Endothelial cell of umbilical vein (primary cell): ENCODE results near the gene GFPT2. TPM values are rescaled to one million over a fixed set of nuclear protein-coding genes. Genes with fewer than 3 reads are reported as not detected.

Experiments used
- BruUV-seq: library from RNA; stranded (reverse); fragments of 400-500 nt; replicated peaks from 2 replicates; lab custom pipeline; 2021; lab: Mats Ljungman, UMichigan
- CTCF ChIA-PET: fragments of 300-600, 350-600 bp; sonication (Branson Sonifier 250); formaldehyde crosslinking; loops from one replicate; lab custom pipeline; 2021; ENCODE audit warnings: antibody characterized with exemption, inconsistent platforms; lab: Charles Lee
- POLR2A ChIA-PET: fragments of 300-600, 350-600 bp; sonication (Branson Sonifier 250); formaldehyde crosslinking; loops from one replicate; lab custom pipeline; 2021; ENCODE audit warnings: antibody characterized with exemption, inconsistent platforms; lab: Charles Lee
- DNase-seq: peaks from one replicate; pipeline ENCODE4 v3.0.0-alpha.2; 2011; ENCODE audit warnings: low read depth, low spot score
- FAIRE-seq: peaks from 2 replicates; lab custom pipeline; 2011; peaks lifted over from hg19 to GRCh38; lab: Jason Lieb, UNC
- H2AFZ ChIP-seq: 2 replicates; pipeline ENCODE4 v1.6.0; 2012; ENCODE audit warnings: low read depth, low read length, control low read depth, inconsistent platforms
- H3K27ac ChIP-seq: 2 replicates; pipeline ENCODE4 v1.5.1; 2011; ENCODE audit warnings: low read depth, mild to moderate bottlenecking, control low read depth, low read length, moderate library complexity; ENCODE audit not compliant: insufficient read depth
- H3K27me3 ChIP-seq, 2 experiments: 2 replicates each; pipeline versions ENCODE4 v1.6.0 to v1.6.1; 2011; ENCODE audit warnings: low read length in 2 of 2, mixed read lengths in 1 of 2; ENCODE audit not compliant: control insufficient read depth in 2 of 2, insufficient read depth in 2 of 2
- H3K36me3 ChIP-seq, 2 experiments: 2 replicates in 1 of 2; 3 replicates in 1 of 2; pipeline ENCODE4 v1.5.1; 2011; ENCODE audit warnings: low read length in 2 of 2, mild to moderate bottlenecking in 1 of 2, moderate library complexity in 1 of 2; ENCODE audit not compliant: control insufficient read depth in 2 of 2, insufficient read depth in 2 of 2; ENCODE audit errors: extremely low read depth in 1 of 2
- H3K4me1 ChIP-seq: 3 replicates; pipeline ENCODE4 v1.5.1; 2011; ENCODE audit warnings: mild to moderate bottlenecking, low read length; ENCODE audit not compliant: control insufficient read depth, insufficient read depth; ENCODE audit errors: extremely low read depth
- H3K4me2 ChIP-seq: 2 replicates; pipeline ENCODE4 v1.6.1; 2011; ENCODE audit warnings: low read length, control low read depth, mixed read lengths; ENCODE audit not compliant: insufficient read depth
- H3K4me3 ChIP-seq, 3 experiments: fragments of 200-600 bp in 1 of 3; sonication (generic), shearing (Covaris generic) in 1 of 3; replicated peaks in 1 of 3; 2 replicates each; pipeline ENCODE4 v1.5.1; 2011 to 2016; ENCODE audit warnings: control low read depth in 3 of 3, low read length in 3 of 3, mild to moderate bottlenecking in 2 of 3, inconsistent platforms in 1 of 3, low read depth in 1 of 3, moderate library complexity in 1 of 3; ENCODE audit not compliant: insufficient read depth in 1 of 3
- H3K79me2 ChIP-seq: 2 replicates; pipeline ENCODE4 v1.6.0; 2012; ENCODE audit warnings: low read length, inconsistent platforms; ENCODE audit not compliant: control insufficient read depth, insufficient read depth
- H3K9ac ChIP-seq: replicated peaks from 2 replicates; pipeline ENCODE3; 2011; ENCODE audit warnings: low read length, control low read depth; ENCODE audit not compliant: insufficient read depth; ENCODE audit errors: extremely low read depth
- H3K9me1 ChIP-seq: replicated peaks from 3 replicates; pipeline ENCODE4 v1.6.0; 2011; ENCODE audit warnings: mild to moderate bottlenecking, low read length; ENCODE audit not compliant: control insufficient read depth, insufficient read depth; ENCODE audit errors: extremely low read depth
- H3K9me3 ChIP-seq: replicated peaks from 2 replicates; pipeline ENCODE4 v1.5.1; 2012; ENCODE audit warnings: low read length, inconsistent platforms; ENCODE audit not compliant: control insufficient read depth, insufficient read depth
- H4K20me1 ChIP-seq: replicated peaks from 2 replicates; pipeline ENCODE3; 2011; ENCODE audit warnings: mild to moderate bottlenecking, low read length; ENCODE audit not compliant: control insufficient read depth, insufficient read depth; ENCODE audit errors: extremely low read depth
- EZH2 ChIP-seq: IDR thresholded peaks from 2 replicates; pipeline ENCODE4 v1.6.1; 2012; ENCODE audit warnings: borderline replicate concordance, low read depth, mild to moderate bottlenecking, moderate library complexity, low read length, inconsistent platforms; ENCODE audit not compliant: severe bottlenecking
- FOS ChIP-seq: IDR thresholded peaks from 2 replicates; pipeline ENCODE4 v1.6.1; 2011; ENCODE audit warnings: mild to moderate bottlenecking, low read length, moderate library complexity, borderline replicate concordance; ENCODE audit not compliant: insufficient read depth
- GATA2 ChIP-seq: IDR thresholded peaks from 2 replicates; pipeline ENCODE4 v1.7.0; 2011; ENCODE audit warnings: low read depth, mild to moderate bottlenecking, moderate library complexity, mixed read lengths, low read length; ENCODE audit not compliant: insufficient read length, insufficient read depth
- JUN ChIP-seq: IDR thresholded peaks from 2 replicates; pipeline ENCODE4 v1.6.1; 2011; ENCODE audit warnings: borderline replicate concordance, low read depth; ENCODE audit not compliant: insufficient read length, insufficient read depth
- MYC ChIP-seq: IDR thresholded peaks from one replicate; pipeline ENCODE4 v1.6.1; 2011; ENCODE audit warnings: mild to moderate bottlenecking, low read depth, low read length
- POLR2A ChIP-seq: IDR thresholded peaks from 2 replicates; pipeline ENCODE4 v1.6.1; 2012; ENCODE audit warnings: low read depth, mild to moderate bottlenecking, control low read depth, low read length
- POLR2AphosphoS5 ChIP-seq: IDR thresholded peaks from 2 replicates; pipeline ENCODE4 v1.6.1; 2012; ENCODE audit warnings: low read depth, mild to moderate bottlenecking, control low read depth, low read length, moderate library complexity; ENCODE audit not compliant: insufficient read depth
- dilution Hi-C: fragments of 300-500 bp; cut with MboI; formaldehyde crosslinking; loops from one replicate; pipeline ENCODE4 v1.15.0; 2019; ENCODE audit warnings: low sequenced_read_pairs; ENCODE audit not compliant: extremely low pct_ligation_motif_present
- intact Hi-C: fragments of 100-400 bp; cut with micrococcal nuclease; formaldehyde crosslinking; loops from one replicate; pipeline ENCODE4 v1.10.0; 2022
- polyA plus RNA-seq, 4 experiments: library from polyadenylated mRNA; depleted of rRNA in 3 of 4; stranded (reverse) in 3 of 4; unstranded in 1 of 4; fragments of >200 nt; gene quantifications; 2 replicates each; pipeline versions ENCODE4 v1.2.1 to v1.2.3, GENCODE V29; 2011 to 2012; ENCODE audit warnings: missing spikeins in 1 of 4
- total RNA-seq: library from RNA; stranded (reverse); gene quantifications from 2 replicates; pipeline ENCODE4 v1.2.3, GENCODE V29; 2021
- TF ChIP-seq, protein P1 (sequence below), 2 donors: IDR thresholded peaks; 1 replicate in 1 of 2; 2 replicates in 1 of 2; pipeline ENCODE4 v1.5.1; 2011; ENCODE audit warnings: low read length in 2 of 2, mild to moderate bottlenecking in 2 of 2, moderate library complexity in 2 of 2, control low read depth in 1 of 2, inconsistent platforms in 1 of 2, low read depth in 1 of 2; ENCODE audit not compliant: insufficient read depth in 1 of 2; ENCODE audit errors: extremely low read depth in 1 of 2
- TF ChIP-seq, protein P2 (sequence below): IDR thresholded peaks from 2 replicates; pipeline ENCODE4 v1.6.1; 2011; ENCODE audit not compliant: insufficient read depth, insufficient read length

Gene GFPT2
- total and polyA plus RNA-seq, 2 donors (not counting 3 experiments of a cell fraction or from before 2014, with no cell fraction given), result 4.3 to 4.5 TPM

DNA sequence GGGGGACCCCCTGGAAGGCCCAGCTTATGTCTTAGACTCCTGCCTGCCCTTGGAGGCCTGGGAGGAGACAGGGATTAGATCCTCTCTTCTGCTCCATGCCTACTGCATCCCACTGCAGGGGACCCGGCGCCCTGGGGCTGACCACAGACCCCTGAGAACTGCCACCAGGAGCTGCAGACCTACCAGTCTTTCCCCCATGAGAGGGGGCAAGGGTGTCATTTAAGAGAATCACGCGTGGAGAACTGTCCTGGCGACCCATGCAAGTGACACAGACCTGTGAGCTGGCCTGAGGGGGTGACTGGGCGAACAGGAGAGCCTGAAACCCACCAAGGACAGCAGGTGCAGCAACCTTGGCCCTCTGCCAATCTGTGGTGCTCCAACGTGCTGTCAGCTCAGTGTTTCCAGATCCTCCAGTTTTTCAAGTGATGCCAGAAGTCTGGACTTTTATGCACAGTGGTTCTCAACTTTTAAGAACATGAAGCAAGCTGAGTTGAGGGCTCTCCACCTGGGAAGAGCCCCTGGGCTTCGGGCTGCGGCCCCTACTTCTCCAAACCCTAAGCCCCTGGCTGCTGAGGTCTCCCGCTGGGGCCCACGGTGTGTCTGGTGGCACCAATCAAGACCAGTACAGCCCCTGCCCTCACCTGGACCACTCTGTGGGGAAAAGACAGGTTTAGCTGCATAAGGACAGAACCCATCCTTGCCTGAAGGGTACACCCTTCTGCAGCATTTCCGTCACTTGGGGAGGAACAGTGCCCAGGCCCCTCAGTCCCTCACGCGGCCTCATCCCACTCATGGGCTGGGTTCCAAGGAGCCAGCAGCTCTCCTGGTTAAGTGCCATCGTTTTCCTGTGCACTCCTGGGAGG is 18.2 kb downstream of the GFPT2 start:
- POLR2A ChIA-PET, result no interaction called here
- BruUV-seq, result no TSS peak

More for the DNA sequence above, 18.2 kb downstream of the GFPT2 start:
- CTCF ChIA-PET, result interaction anchor here (2.6 kb wide), 1 partner anchor 20 kb away, joined by 9 read pairs; no protein-coding TSS in a partner anchor
- no peak for FAIRE-seq
- no peaks in the 10 kb centered on the region for H3K9me1 ChIP-seq
- no peak overlapping the region for H2AFZ ChIP-seq
- dilution Hi-C loops, result no loop called here
- no peaks in the 10 kb centered on the region for H3K79me2 ChIP-seq
- H3K27me3 ChIP-seq, result no peaks in the 10 kb centered on the region
- intact Hi-C loops, result no loop called here
- no peak overlapping the region for H3K9ac ChIP-seq
- no peak overlapping the region for H3K4me2 ChIP-seq
- DNase-seq, result no peak
- TF ChIP-seq POLR2A (no peak), FOS (no peak), EZH2 (no peak), POLR2AphosphoS5 (no peak), JUN (no peak), GATA2 (no peak), MYC (no peak)
- TF ChIP-seq, protein P1, sequence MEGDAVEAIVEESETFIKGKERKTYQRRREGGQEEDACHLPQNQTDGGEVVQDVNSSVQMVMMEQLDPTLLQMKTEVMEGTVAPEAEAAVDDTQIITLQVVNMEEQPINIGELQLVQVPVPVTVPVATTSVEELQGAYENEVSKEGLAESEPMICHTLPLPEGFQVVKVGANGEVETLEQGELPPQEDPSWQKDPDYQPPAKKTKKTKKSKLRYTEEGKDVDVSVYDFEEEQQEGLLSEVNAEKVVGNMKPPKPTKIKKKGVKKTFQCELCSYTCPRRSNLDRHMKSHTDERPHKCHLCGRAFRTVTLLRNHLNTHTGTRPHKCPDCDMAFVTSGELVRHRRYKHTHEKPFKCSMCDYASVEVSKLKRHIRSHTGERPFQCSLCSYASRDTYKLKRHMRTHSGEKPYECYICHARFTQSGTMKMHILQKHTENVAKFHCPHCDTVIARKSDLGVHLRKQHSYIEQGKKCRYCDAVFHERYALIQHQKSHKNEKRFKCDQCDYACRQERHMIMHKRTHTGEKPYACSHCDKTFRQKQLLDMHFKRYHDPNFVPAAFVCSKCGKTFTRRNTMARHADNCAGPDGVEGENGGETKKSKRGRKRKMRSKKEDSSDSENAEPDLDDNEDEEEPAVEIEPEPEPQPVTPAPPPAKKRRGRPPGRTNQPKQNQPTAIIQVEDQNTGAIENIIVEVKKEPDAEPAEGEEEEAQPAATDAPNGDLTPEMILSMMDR (IDR thresholded peaks at IDR 0.05; ENCODE audit: extremely low read depth in 1 of 2, insufficient read depth in 1 of 2, low read depth in 1 of 2, low read length in 2 of 2), result no peak
- TF ChIP-seq, protein P2, sequence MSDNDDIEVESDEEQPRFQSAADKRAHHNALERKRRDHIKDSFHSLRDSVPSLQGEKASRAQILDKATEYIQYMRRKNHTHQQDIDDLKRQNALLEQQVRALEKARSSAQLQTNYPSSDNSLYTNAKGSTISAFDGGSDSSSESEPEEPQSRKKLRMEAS, result no peak
- H4K20me1 ChIP-seq, result no peaks in the 10 kb centered on the region
- H3K4me3 ChIP-seq, result no peak overlapping the region
- peaks cover 9% of the 10 kb centered on the region for H3K4me1 ChIP-seq
- no peak overlapping the region for H3K27ac ChIP-seq
- H3K9me3 ChIP-seq, result no peaks in the 10 kb centered on the region
- no peaks in the 10 kb centered on the region for H3K36me3 ChIP-seq
